ENCODE data around the gene FLT3.

Gene FLT3

GRCh38 chr13:27963491-27963890 is 136.9 kb downstream of the FLT3 start:
- in situ Hi-C loops (cut with MboI; ENCODE audit: low sequenced_read_pairs): no loop called here

- in situ Hi-C loops (cut with MboI; ENCODE audit: low sequenced_read_pairs): no loop called here
Measured at GRCh38 chr13:27962982-27963381, 137.4 kb downstream of the FLT3 start.

DNA sequence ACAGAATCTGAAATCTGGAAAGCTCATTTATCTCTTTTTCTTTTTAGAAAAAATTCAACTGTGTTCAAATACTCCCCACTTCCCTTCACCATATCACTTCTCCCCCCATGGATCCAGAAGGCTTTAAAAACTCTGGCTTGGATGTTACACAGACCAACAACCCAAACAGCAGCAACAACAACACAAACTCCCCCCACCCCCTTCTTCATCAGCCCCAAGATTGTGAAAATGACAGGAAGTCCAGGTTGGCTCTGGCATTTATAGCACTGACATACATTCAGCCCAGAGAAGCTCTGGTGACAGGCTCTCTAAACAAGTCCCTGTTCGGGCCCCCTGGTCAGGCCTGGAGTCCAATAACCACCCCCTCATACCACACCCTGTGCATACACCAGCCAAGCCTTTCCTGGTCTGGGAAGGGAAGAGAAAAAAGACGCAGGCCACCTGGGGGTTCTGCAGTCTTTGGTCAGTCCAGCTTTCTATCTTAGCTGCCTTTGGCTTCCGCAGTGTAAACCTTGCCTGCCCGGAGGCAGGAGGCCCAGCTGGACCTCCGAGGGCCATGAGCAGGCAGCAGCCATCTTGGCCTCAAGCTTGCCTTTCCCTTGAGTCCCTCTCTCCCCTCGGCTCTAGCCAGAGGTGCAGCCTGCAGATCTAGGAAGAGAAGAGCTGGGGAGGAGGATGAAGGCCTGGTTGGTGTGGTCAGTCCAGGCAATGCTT is 138.1 kb downstream of the FLT3 start:
- in situ Hi-C loops (cut with MboI; ENCODE audit: low sequenced_read_pairs): no loop called here

DNA sequence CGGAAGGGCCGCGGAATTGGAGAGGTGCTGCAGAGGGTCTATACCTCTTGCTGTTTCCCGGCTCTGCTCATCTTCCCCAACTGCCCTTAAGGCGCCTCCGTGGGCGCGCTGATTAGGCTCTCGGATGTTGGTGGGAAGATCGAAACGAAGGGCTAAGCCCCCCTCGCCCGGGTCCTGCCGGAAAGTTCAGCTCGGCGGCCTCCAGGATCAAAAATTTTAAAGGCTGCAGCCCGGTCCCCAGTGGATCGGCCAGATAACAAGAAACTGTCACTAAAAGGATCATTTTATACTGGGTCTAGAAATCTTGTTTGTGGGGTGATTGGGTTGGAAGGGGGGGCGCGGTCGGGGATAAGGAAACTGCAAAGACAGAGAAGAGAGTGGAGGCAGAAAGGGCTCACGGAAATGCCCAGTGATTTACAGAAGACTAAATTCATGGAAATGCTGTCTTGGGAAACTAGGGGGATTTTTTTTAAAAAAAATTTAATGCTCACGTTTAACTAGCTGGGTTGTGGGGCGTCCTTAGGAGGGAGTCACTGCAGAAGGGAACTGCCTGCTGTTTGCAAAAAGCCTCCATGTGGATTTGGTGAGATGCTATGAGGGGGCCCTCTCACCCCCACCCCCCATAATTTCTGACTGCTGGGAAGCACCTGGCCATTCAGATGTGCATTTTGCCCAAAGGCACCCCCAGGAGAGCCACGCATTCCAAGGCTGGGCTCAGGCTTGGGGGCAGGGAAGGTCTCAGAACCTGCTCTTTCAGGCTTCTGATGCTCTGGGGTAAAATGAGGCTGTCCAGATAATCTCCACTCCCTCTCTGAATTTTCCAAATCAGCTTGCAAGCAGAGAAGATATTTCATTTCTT is 138.9 kb downstream of the FLT3 start:
- in situ Hi-C loops (cut with MboI; ENCODE audit: low sequenced_read_pairs): no loop called here

GRCh38 chr13:27960362-27961226 is 139.8 kb downstream of the FLT3 start:
- in situ Hi-C loops (cut with MboI; ENCODE audit: low sequenced_read_pairs): no loop called here

DNA sequence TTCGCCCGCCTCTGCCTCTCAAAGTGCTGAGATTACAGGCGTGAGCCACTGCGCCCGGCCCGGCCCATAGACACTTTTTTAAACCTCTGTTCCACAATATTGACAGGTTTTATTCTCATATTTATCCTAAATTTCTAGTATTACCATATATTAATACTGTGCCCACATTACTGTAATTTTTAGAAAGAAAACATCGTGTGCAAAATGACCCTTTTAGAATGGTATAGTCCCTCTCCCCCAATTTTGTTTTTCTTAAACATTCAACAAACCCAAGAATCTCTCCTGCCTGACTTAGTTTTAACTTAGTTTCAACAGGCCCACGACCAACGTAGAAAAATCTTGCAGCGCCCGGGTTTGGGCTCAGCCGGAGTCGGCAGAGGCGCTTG is 140.4 kb downstream of the FLT3 start:
- in situ Hi-C loops (cut with MboI; ENCODE audit: low sequenced_read_pairs): no loop called here

GRCh38 chr13:27956576-27957300 is 143.6 kb downstream of the FLT3 start:
- in situ Hi-C loops (cut with MboI; ENCODE audit: low sequenced_read_pairs): no loop called here

- in situ Hi-C loops (cut with MboI; ENCODE audit: low sequenced_read_pairs): no loop called here
Measured at GRCh38 chr13:27955014-27955591, 145.3 kb downstream of the FLT3 start.

DNA sequence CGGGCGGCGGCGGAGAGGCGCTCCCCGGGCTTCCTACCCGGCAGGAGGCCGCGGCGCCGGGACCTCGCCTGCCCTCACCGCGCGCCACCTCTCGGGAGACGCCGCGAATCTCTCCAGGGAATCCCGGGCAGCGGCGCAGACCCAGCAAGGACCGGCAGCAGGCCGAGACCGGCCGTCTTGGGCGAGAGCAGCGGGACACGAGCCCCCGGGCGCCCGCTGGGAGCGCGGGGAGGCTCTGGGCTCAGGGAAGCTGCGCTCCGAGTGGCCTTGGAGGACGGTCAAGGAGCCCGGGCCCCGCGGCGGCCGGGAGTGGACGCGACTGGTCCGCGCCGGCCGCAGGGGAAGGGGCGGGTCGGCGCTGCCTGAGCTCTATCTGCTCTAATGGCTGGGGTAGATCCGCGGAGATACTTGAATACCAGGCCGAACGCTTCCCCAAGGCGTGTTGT is 145.9 kb downstream of the FLT3 start:
- in situ Hi-C loops (cut with MboI; ENCODE audit: low sequenced_read_pairs): no loop called here

- in situ Hi-C loops (cut with MboI; ENCODE audit: low sequenced_read_pairs): no loop called here
Measured at GRCh38 chr13:27953676-27954405, 146.5 kb downstream of the FLT3 start.
